ENCODE measurements around the gene LLGL1.

LLGL1 gene

DNA sequence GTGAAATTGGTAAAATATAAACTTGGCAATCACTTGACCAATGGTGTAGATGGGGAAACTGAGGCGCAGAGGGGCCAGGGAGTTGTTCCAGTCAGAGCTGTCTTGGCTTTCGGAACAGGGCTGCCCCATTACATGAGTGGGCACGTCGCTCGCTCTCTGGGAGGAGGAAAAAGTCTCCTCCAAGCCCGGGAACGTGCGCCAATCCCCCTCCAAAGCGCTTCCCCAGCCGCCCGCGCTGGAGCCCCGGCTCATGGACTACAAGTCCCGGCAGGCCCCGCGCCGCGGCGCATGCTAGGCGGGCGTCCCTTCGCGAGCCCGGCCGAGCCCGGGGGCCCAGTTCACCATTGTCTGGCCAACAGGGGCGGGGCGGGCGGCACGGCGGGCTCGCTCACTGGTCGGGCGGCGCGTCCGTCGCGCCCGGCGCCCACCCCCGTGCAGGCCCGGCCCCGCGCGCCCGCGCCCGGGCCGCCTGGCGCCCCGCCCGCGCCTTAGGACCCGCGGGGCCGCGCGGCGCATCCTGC lies at the start of gene LLGL1:
TSS of gene LLGL1 (plus strand) at position 515 of the 521 bp plus-strand sequence. CDS start 48 bp downstream, outside the sequence.
- peak; percentile 96 for DNase-seq

DNA sequence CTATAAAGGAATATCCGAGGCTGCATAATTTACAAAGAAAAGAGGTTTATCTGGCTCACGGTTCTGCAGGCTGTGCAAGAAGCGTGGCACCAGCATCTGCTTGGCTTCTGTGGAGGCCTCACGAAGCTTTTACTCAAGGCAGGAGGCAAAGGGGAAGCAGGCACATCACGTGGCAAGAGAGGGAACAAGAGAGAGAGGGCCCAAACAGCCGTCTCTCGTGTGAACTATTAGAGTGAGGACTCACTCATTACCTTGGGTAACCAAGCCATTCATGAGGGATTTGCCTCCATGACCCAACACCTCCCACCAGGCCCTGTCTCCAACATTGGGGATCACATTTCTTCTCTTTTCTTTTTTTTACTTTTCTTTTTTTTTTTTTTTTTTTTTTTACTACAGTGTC lies 49.3 kb upstream of the LLGL1 start:
- DNase-seq: no peak

DNA sequence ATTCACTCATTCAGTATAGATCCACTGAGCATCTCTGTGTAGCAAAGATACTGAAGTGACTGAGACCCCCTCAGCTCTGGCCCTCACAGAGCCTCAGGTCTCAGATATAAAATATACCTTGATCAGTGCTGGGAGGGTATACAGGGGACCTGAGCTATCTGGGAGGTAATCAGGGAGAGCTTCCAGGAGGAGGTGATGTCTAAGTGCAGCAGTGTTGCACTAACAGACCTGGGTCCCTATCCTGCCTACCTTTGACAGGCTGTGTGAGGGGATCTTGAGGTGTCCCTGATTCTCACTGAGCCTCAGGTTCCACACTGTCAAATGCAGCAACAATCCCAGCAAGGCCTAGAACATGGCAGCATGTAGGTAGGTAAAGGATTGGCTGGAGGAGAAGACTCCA lies 48.3 kb upstream of the LLGL1 start:
- no peak for DNase-seq

DNA sequence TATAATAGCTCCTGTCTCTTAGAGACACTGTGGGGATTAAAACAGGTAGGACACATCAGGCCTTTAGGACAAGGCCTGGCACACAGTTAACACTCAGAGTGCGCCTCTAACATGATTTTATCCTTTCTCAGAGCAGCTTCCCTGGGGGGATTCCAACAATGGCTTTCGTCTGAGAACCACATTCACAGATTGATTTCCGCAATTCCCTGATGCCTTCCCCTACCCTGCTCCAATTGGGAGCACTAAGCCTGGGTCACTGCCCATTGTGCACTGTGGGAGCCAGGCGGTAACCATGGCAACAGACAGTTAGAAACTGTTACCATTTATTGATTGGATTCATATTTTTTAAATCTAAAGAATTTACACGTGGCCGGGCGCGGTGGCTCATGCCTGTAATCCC lies 47.7 kb upstream of the LLGL1 start:
- no peak for DNase-seq

DNA sequence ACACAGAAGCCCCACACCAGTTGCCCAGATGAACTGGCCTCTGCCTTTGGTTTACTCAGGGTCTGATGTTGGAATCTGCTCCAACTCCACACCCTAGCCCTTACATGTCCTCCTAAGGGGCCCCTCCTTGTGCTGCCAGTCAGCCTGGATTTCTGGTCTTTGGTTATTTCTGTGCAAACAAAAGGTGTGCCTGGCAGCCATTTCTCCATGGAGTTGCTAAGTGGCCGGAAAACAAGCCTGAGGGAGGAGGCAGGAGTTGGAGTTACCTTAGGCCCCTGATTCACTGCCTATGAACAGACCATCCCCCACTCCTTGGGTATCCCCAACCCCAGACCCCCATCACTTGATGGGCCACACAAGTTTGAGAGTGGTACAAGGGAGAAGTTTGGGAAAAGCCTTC lies 46.2 kb upstream of the LLGL1 start:
- DNase-seq: no peak

DNA sequence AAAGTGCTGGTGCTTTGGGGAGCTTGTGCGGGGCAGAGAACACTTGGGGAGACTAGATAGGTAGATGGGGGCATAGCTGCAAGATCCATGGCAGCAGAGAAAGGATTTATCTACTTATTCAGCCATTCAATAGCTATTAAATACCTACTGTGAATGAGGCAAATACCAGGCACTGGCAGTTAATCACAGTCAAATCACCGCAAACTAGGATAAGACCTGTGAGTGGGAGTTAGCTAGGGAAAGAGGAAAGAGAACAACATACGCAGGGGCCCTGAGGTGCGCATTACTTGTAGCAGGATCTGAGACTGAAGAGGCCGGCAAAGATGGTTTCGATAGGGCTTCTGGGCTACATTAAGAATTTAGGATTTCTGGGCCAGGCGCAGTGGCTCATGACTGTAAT lies 45.6 kb upstream of the LLGL1 start:
- no peak for DNase-seq

DNA sequence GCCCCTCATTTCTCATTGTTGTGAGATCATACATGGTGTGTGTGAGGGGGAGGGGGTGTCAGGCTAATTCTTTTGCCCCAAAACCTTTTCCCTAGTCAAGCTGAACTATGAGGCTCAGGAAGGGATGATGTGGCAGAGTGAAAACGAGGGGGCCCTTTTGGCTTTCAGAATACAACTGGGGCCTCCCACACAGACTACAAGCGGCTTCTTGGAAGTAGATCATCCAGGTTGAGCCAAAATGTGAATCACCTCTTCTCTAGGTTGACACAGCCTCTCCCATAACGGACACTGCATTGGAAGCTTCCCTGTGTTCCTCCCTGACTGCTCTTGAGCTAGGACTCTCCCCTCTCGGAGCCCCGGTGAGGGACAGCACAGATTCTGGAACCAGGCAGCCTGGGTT lies 44.1 kb upstream of the LLGL1 start:
- DNase-seq: no peak

DNA sequence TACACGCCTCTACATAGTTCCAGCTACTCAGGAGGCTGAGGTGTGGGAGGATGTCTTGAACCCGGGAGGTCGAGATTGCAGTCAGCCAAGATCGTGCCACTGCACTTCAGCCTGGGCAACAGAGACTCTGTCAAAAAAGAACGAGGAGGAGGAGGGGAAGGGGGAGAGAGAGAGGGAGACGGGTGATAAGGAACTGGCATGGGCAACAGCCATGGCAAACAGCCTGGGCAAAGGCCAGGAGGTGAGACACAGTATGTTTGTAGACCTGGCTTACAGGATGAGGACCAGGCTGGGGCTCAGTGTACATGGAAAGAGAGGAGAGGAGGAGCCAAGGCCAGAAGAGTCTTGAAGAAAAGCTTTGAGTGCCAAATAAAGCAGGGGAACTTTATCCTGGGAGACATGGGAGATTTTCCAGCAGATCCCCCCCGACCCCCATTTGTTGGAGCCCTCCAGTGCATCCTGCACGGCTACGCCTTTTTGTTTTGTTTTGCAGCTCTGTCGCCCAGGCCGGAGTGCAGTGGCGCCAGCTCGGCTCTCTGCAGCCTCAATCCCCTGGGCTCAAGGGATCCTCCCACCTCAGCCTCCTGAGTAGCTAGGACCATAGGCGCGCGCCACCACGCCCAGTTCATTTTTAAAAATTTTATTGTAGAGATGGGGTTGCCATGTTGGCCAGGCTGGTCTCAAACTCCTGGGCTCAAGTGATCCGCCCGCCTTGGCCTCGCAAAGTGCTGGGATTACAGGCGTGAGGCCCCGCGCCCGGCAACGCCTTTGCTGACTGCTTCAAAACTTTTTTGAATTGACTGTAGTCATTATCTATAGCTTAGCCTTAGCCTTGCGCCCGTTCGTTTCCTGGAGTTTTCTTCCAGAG lies 43.1 kb upstream of the LLGL1 start:
- peak; percentile 52 for DNase-seq

DNA sequence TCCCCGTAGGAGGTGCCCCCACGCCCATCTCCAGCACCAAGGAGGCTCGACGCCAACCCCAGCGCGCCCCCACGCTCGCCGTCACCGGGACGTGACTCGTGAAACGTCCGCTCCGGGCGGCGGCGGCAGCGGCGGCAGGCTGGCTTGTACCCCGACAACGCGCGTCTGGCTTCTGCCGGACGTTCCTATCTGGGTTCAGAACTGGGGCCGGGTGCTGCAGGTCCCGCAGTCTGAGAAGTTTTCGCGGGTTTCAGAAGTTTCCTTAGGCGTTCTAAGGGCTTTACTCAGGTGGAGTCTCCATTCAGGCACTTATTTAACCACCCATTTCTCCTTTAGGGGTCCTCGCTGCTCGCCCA lies 42.5 kb upstream of the LLGL1 start:
- DNase-seq: peak; percentile 87

DNA sequence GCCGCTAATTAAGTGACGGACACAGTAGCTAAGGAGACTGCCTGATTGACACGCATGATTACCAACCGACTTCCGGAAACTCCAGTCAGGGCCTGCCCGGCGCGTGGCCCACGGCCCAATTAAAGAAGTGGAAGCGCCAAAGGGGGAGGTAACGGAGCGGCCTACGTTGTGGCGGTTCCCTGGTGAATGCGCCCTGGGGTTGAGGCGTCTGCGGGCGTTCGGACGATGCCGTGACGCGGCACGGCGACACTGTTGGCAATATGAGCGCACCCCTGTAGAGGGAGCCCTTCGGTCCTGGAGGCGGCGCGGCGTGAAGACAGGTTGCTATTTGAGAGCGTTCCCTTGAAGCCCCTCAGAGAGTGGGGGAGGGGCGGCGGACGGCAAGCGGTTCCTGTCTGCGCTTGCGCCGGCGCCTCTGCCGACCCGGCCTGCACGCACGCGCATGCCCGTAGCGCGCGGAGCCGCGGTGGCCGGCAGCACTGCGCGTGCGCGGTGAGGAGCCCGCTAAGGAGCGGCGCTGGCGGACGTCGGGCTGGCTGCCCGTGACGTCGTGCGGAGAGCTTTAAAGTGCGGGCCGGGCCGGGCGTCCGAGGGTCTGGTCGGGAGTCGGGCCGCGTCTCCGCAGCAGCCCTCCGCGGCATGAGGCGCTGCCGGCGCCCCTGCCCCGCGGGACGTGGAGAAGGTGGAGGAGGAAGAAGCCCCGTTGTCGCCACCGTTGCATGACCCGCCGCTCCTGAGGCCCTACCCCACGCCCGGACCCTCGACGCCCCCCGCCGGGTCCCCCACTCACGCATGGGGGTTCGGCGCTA lies 41.9 kb upstream of the LLGL1 start, which contains the start of gene ALKBH5:
TSS of gene ALKBH5 (plus strand) at position 495 of the 809 bp plus-strand sequence. CDS start 416 bp downstream, outside the sequence.
- DNase-seq: peak; percentile 99

DNA sequence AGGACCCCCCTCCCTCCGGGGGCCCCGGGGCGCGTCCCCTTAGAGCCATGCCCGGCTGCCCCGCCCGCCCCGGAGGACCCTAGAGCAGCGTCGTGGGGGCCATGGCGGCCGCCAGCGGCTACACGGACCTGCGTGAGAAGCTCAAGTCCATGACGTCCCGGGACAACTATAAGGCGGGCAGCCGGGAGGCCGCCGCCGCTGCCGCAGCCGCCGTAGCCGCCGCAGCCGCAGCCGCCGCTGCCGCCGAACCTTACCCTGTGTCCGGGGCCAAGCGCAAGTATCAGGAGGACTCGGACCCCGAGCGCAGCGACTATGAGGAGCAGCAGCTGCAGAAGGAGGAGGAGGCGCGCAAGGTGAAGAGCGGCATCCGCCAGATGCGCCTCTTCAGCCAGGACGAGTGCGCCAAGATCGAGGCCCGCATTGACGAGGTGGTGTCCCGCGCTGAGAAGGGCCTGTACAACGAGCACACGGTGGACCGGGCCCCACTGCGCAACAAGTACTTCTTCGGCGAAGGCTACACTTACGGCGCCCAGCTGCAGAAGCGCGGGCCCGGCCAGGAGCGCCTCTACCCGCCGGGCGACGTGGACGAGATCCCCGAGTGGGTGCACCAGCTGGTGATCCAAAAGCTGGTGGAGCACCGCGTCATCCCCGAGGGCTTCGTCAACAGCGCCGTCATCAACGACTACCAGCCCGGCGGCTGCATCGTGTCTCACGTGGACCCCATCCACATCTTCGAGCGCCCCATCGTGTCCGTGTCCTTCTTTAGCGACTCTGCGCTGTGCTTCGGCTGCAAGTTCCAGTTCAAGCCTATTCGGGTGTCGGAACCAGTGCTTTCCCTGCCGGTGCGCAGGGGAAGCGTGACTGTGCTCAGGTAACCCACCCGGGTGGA lies 41.0 kb upstream of the LLGL1 start:
- DNase-seq: peak; percentile 68

DNA sequence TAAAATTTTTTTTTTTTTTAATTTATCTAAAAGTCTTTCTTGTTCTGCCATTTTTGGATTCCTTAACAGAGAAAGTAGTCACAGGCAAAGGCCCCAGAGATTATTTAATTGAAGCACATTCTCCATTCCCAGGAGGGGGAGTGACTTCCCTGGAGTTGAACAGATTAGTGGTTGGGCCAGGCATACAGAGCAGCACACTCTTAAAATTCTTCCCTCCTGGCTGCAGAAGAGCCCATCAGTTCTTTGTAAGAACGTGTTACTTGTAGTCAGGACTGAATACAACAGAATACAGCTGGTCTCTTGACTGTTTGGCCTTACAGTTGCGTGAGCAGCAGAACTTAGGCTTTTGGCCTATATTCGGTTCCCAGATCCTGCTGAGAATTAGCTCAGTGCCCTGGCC lies 40.0 kb upstream of the LLGL1 start:
- DNase-seq: no peak

DNA sequence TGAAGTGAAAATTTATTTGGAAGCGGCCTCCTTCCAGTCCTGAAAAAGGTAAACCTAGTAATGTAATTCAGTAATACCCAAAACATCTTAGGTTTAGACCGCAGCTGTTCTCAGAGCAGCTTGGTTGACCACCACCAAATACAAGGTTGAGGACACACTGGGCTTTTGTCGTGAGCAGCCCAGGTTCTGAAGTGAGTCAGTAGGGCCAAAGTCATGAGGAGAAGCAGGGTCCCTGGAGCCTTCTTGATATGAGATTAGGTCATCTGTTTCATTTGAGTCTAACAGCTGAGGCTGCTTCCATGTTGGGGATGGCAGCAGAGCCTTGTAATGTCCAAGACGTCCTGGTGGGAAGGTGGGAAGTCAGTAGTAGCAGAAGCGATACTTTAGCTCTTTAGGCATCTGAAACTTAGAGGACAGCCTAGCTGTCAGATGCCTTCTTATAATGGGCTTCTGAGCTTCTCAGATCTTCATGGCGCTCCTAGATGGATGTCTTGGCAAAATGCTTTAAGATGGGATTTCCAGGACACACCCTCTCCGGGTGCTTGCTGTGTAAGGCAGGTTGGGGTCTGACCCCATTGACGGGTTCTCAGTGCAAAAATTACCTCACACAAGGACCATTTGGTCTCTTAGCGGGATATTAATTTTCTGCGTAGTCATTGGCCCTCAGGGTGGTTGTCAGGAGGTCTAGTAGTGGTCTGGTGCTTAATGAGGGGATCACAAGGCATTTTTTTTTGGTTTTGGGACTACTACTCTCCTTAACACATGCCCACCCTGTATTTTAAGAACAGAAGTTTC lies 39.4 kb upstream of the LLGL1 start:
- no peak for DNase-seq

DNA sequence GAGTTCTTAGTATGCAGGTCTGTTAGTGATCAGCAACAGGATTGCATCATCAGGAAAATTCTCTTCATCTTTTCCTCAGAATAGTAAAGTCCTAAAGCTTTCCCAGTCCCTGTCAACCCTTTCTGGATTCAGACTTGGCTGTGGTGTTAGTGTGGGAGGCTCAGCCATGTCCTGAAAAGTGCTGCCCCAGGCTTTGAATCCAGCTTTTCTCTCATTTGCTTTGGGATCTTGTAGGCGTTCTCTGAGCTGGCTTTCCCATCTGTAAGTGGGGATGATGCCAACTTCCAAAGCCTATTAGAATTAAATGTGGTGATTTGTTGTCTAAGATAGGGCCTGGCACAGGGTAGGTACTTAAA lies 38.8 kb upstream of the LLGL1 start:
- DNase-seq: no peak

DNA sequence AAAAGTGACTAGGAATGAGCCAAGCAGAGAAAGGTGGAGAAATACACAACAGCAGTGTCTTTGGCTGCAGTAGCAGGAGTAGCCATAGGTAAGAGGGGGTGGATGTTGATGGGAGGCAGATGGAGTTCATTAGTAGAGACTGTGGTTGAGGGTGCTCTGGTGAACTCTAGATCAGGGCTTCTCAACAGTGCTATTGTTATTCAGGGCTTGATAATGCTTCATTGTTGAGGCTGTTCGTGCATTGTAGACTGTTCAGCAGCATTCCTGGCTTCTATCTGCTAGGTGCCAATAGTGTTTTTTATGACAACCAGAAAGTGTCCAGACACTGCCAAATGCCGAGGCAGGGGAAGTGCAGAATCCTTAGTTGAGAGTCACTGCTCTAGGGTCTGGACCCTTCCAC lies 38.2 kb upstream of the LLGL1 start:
- DNase-seq: no peak

DNA sequence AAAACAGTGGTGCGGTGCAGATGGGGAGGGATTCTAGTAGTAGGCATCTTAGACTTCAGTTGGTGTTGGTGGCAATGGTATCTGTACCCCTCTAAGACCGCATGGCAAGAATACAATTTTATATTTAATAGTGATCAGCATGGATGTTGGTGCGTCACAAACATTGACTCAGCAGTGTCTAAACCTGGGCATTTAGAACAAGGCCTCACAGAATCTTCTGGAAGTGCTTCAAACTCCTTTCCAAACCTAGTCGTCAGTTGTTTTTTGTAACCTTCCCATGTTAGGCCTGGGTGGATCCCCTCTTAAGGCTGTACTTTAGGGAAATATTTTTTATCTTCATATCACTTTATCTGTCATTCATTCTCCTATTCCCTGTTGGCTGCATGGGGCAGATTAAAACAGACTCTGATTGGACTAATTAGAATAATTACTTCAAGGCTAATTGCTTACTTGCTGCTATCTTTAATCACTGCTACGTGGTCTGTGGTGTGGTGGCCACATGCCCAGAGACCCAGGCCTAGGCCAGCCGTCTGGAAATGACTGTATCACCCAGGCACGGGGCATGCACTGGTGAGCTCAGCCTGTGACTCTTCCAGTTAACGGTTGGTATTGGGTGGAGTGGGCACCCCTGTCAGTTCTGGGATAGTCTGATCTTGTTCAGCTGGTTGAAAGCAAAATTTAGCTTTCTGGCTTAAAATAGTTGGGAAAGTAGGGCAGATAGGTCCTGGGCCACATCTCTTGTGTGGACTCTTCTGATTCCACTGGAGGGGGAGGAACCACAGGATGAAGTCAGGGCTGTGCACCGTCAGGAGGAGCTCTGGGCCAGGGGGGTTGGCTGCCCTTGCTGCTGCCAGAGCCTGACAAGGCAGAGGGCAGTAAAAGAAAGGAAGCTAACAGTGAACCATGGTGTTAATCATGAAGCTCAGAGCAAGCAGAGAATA lies 37.3 kb upstream of the LLGL1 start:
- DNase-seq: no peak

DNA sequence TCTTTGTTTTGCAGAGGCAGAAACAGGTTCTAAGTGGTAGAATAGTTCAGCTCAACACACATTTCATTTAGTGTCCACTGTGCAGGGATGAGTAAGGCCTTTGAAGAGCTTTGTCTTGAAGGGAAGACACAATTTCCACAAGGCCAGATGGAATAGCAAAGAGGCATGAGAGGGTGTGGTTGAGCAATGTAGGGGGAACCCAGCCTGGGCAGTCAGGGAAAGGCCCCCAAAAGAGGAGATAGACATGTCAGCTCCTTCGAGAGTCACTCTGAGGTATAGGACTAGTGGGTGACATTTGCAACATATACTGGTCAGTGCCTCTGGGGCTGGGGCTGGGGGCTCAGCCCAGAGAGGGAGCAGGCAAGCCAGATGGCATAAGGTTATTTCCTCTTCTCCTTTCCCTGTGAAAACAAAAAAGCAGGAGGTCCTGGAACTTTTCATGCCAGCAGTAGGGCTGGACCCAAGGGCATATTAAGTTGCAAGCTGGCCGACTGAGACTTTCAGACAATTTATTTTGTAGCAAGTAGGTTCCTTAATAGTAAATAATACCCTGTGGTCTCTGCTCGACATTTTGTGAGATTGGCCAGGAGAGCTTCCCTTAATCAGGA lies 34.7 kb upstream of the LLGL1 start:
- DNase-seq: no peak

DNA sequence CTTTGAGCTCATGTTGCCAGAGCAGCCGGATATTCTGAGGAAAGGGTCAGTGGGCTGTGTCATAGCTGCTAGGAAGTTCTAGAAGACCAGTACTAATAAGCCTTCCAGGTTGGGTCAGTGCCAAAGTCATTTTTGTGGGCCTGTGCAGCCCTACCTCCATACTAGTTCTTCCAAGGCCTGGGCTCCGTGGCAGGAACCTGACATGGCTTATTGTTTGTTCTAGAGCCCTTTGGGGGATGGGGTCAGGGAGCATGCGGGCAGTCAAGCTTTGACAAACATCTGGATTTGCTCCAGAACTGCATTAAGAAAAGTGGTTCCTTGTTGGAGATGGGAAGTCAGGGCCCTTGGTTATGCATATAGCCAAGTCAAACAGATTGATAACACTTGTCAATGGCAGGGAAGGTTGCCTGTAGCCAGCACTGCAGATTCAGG lies 34.2 kb upstream of the LLGL1 start:
- no peak for DNase-seq

DNA sequence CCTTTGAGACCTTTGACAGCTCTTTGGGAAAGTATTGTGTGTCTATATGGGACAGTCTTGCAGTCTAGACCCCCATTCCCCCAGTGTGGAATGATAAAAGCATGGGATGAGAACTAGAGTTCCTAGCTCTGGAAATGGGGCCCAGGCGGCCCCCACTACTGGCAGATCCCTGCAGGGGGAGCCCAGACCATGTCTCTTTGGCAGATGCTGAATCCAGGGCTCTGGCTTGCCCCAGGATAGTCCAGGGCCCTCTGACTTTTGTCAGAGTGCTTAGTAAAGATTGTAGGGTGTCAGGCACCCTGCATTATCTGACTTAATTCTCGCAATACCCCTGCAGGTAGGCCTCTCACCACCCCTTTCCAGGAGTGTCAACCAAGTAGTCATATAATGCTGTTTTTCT lies 33.5 kb upstream of the LLGL1 start:
- DNase-seq: no peak

DNA sequence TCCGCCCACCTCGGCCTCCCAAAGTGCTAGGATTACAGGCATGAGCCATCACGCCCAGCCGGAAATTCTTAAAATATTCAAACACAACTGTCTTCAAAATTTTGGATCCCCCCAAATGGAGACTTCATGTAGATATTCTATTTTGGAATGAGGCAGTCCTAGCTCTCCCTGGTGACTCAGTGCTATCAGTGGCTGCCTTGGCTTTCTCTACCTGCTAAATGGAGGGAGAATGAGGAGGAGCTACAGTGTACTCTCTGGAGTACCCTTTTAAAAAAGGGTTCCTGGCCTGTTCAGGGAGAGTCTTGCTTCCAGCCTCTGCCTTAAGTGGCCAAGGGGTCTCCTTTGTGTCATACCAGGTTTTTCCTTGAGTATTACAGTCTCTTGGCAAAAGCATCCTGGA lies 31.0 kb upstream of the LLGL1 start:
- DNase-seq: no peak
